CD14-positive monocyte (primary cell): ENCODE measurements around the gene VAMP4. TPM values are rescaled to one million over a fixed set of nuclear protein-coding genes. Genes with fewer than 3 reads are reported as not detected.
"Not testable (repeated sequence)": the region's sequence is repeated elsewhere in the genome, so short reads cannot be mapped to it uniquely, and the experiment has no call there.

Source experiments
- DNase-seq, 3 donors: peaks; one replicate each; pipeline ENCODE4 v3.0.0-alpha.2; 2011 to 2022
- H2AFZ ChIP-seq: 2 replicates; pipeline ENCODE4 v1.6.0; 2012; ENCODE audit warnings: mild to moderate bottlenecking, low read depth, low read length, inconsistent platforms; ENCODE audit not compliant: insufficient read depth, poor library complexity, severe bottlenecking
- H3K27ac ChIP-seq, 2 donors: 1 replicate in 1 of 2; 2 replicates in 1 of 2; pipeline ENCODE4 v1.5.1; 2012 to 2013; ENCODE audit warnings: low read length in 2 of 2, control low read depth in 1 of 2, inconsistent platforms in 1 of 2, low read depth in 1 of 2, mild to moderate bottlenecking in 1 of 2
- H3K27me3 ChIP-seq, 2 donors: one replicate each; pipeline versions ENCODE4 v1.6.0 to v1.6.1; 2011 to 2013; ENCODE audit warnings: low read length in 2 of 2; ENCODE audit not compliant: control insufficient read depth in 2 of 2, insufficient read depth in 2 of 2
- H3K36me3 ChIP-seq, 2 donors: replicated peaks in 1 of 2; 1 replicate in 1 of 2; 2 replicates in 1 of 2; pipeline versions ENCODE4 v1.5.1 to v1.6.1; 2012 to 2013; ENCODE audit warnings: low read length in 2 of 2, control low read depth in 1 of 2, inconsistent platforms in 1 of 2, mild to moderate bottlenecking in 1 of 2; ENCODE audit not compliant: insufficient read depth in 2 of 2, control insufficient read depth in 1 of 2
- H3K4me1 ChIP-seq, 2 donors: 1 replicate in 1 of 2; 2 replicates in 1 of 2; pipeline versions ENCODE4 v1.5.1 to v1.6.1; 2012 to 2013; ENCODE audit warnings: low read length in 2 of 2, control low read depth in 1 of 2, inconsistent platforms in 1 of 2, mild to moderate bottlenecking in 1 of 2, moderate library complexity in 1 of 2; ENCODE audit not compliant: insufficient read depth in 2 of 2, control insufficient read depth in 1 of 2
- H3K4me2 ChIP-seq: replicated peaks from 2 replicates; pipeline ENCODE3; 2012; ENCODE audit warnings: low read length, moderate library complexity, mild to moderate bottlenecking; ENCODE audit not compliant: poor library complexity, severe bottlenecking; ENCODE audit errors: extremely low read depth
- H3K4me3 ChIP-seq, 3 experiments: fragments of 200-600 bp in 1 of 3; sonication (generic) in 1 of 3; replicated peaks in 1 of 3; 1 replicate in 2 of 3; 2 replicates in 1 of 3; pipeline ENCODE4 v1.5.1; 2011 to 2013; ENCODE audit warnings: low read length in 3 of 3, mild to moderate bottlenecking in 3 of 3, control low read depth in 2 of 3, low read depth in 2 of 3, inconsistent platforms in 1 of 3, moderate library complexity in 1 of 3
- H3K79me2 ChIP-seq: 2 replicates; pipeline ENCODE4 v1.6.0; 2012; ENCODE audit warnings: mild to moderate bottlenecking, control low read depth, inconsistent platforms, low read length, moderate library complexity; ENCODE audit not compliant: insufficient read depth
- H3K9ac ChIP-seq: 2 replicates; pipeline ENCODE4 v1.6.0; 2017; ENCODE audit warnings: low read length, mild to moderate bottlenecking; ENCODE audit not compliant: insufficient read depth, poor library complexity, severe bottlenecking
- H3K9me3 ChIP-seq, 2 donors: replicated peaks in 1 of 2; 1 replicate in 1 of 2; 2 replicates in 1 of 2; pipeline versions ENCODE4 v1.5.1 to v1.6.1; 2012 to 2013; ENCODE audit warnings: low read length in 2 of 2, control low read depth in 1 of 2; ENCODE audit not compliant: control insufficient read depth in 1 of 2, insufficient read depth in 1 of 2
- H4K20me1 ChIP-seq: 2 replicates; pipeline ENCODE4 v1.6.0; 2012; ENCODE audit warnings: mild to moderate bottlenecking, low read length, control low read depth, moderate library complexity; ENCODE audit not compliant: insufficient read depth
- H3K27ac Mint-ChIP-seq, 7 donors: one replicate each; pipeline ENCODE4 v1.8.0; 2020; ENCODE audit warnings: mild to moderate bottlenecking in 7 of 7, mixed read lengths in 7 of 7, moderate library complexity in 6 of 7, inconsistent platforms in 2 of 7
- H3K27me3 Mint-ChIP-seq, 3 donors: one replicate each; pipeline ENCODE4 v1.8.0; 2021 to 2022; ENCODE audit warnings: low read depth in 3 of 3, mild to moderate bottlenecking in 3 of 3, mixed read lengths in 3 of 3, moderate library complexity in 3 of 3, inconsistent platforms in 1 of 3
- H3K36me3 Mint-ChIP-seq, 2 donors: one replicate each; pipeline ENCODE4 v1.8.0; 2020; ENCODE audit warnings: mixed read lengths in 2 of 2, inconsistent platforms in 1 of 2, mild to moderate bottlenecking in 1 of 2
- H3K4me1 Mint-ChIP-seq: one replicate; pipeline ENCODE4 v1.8.0; 2020; ENCODE audit warnings: mild to moderate bottlenecking, mixed read lengths
- H3K4me3 Mint-ChIP-seq, 2 donors: one replicate each; pipeline ENCODE4 v1.8.0; 2020; ENCODE audit warnings: mild to moderate bottlenecking in 2 of 2, mixed read lengths in 2 of 2, moderate library complexity in 1 of 2
- H3K9me3 Mint-ChIP-seq, 7 donors: one replicate each; pipeline ENCODE4 v1.8.0; 2020 to 2022; ENCODE audit warnings: mixed read lengths in 7 of 7, mild to moderate bottlenecking in 6 of 7, moderate library complexity in 6 of 7, inconsistent platforms in 2 of 7
- CTCF ChIP-seq: fragments of 200-600 bp; IDR thresholded peaks from one replicate; pipeline ENCODE4 v1.8.0; 2022; ENCODE audit warnings: antibody characterized with exemption, mild to moderate bottlenecking
- WGBS: methylation state at CpG from one replicate; pipeline ENCODE4 v1.1.5; 2013; ENCODE audit warnings: missing lambda C conversion rate; ENCODE audit not compliant: insufficient coverage; 5-methylcytosine and 5-hydroxymethylcytosine counted together
- intact Hi-C, 2 donors: fragments of 100-400 bp; cut with micrococcal nuclease; formaldehyde crosslinking; loops; one replicate each; pipeline versions ENCODE4 v1.15.0 to v1.15.1; 2023
- polyA plus RNA-seq, 3 donors: library from polyadenylated mRNA; depleted of rRNA in 1 of 3; unstranded in 2 of 3; stranded (reverse) in 1 of 3; fragments of 300-500 nt in 2 of 3; fragments of >200 nt in 1 of 3; fragmentation: Illumina TruSeq in 2 of 3; gene quantifications; 1 replicate in 2 of 3; 2 replicates in 1 of 3; pipeline ENCODE4 v1.2.3, GENCODE V29; 2012 to 2021

The VAMP4 gene
- polyA plus RNA-seq, 3 donors, result 13.3 to 19.5 (median 18.8) TPM

- intact Hi-C loops, result no loop called here
Measured at GRCh38 chr1:171702598-171702997, 39.3 kb downstream of the VAMP4 start.

GRCh38 chr1:171699531-171699930 lies 42.3 kb downstream of the VAMP4 start:
- Histone ChIP-seq H3K9me3 (peaks cover 8 to 10% of the 10 kb centered on the region in 2 donors), H2AFZ (no peak overlapping the region), H3K9ac (no peak overlapping the region), H3K4me3 (no peak overlapping the region), H3K79me2 (no peaks in the 10 kb centered on the region), H3K36me3 (peaks cover 11 to 50% of the 10 kb centered on the region in 2 donors), H3K27me3 (no peaks in the 10 kb centered on the region), H3K4me1 (no peaks in the 10 kb centered on the region), H3K27ac (no peak overlapping the region), H4K20me1 (no peaks in the 10 kb centered on the region), H3K4me2 (no peak overlapping the region)
- no peak for DNase-seq
- H3K27me3 Mint-ChIP-seq, result no peaks in the 10 kb centered on the region
- peaks cover 21 to 32% (median 25%) of the 10 kb centered on the region in 7 donors for H3K9me3 Mint-ChIP-seq
- H3K36me3 Mint-ChIP-seq, result peaks cover 44 to 46% of the 10 kb centered on the region in 2 donors
- no peak for TF ChIP-seq CTCF
- H3K27ac Mint-ChIP-seq, result no peak overlapping the region
- intact Hi-C loops, result no loop called here
- H3K4me3 Mint-ChIP-seq, result no peak overlapping the region
- WGBS, result 100% methylated on average over 1 of the region's 2 CpGs
- H3K4me1 Mint-ChIP-seq, result no peaks in the 10 kb centered on the region

More at GRCh38 chr1:171702598-171702997, 39.3 kb downstream of the VAMP4 start:
- Histone ChIP-seq H3K9ac (no peak overlapping the region), H4K20me1 (no peaks in the 10 kb centered on the region), H3K27ac (no peak overlapping the region), H2AFZ (no peak overlapping the region), H3K4me2 (no peak overlapping the region), H3K4me3 (no peak overlapping the region), H3K9me3 (peaks cover 0 to 4% of the 10 kb centered on the region in 2 donors), H3K27me3 (no peaks in the 10 kb centered on the region), H3K4me1 (no peaks in the 10 kb centered on the region), H3K79me2 (no peaks in the 10 kb centered on the region), H3K36me3 (peaks cover 32 to 78% of the 10 kb centered on the region in 2 donors)
- no peak for DNase-seq
- no peak for TF ChIP-seq CTCF
- H3K9me3 Mint-ChIP-seq, result peaks cover 4 to 9% (median 5%) of the 10 kb centered on the region in 7 donors
- no peaks in the 10 kb centered on the region for H3K4me1 Mint-ChIP-seq
- peaks cover 59 to 64% of the 10 kb centered on the region in 2 donors for H3K36me3 Mint-ChIP-seq
- H3K27ac Mint-ChIP-seq, result no peak overlapping the region
- no peak overlapping the region for H3K4me3 Mint-ChIP-seq
- H3K27me3 Mint-ChIP-seq, result no peaks in the 10 kb centered on the region

GRCh38 chr1:171695772-171696171 lies 46.1 kb downstream of the VAMP4 start:
- H3K4me3 Mint-ChIP-seq, H4K20me1 ChIP-seq, H2AFZ ChIP-seq, DNase-seq, H3K27ac Mint-ChIP-seq, H3K4me3 ChIP-seq, H3K9ac ChIP-seq, H3K27ac ChIP-seq, H3K4me2 ChIP-seq, H3K27me3 Mint-ChIP-seq, H3K79me2 ChIP-seq, intact Hi-C loops, H3K27me3 ChIP-seq, H3K4me1 Mint-ChIP-seq, H3K4me1 ChIP-seq: not testable (repeated sequence)
- Histone ChIP-seq H3K9me3 (peaks cover 10 to 13% of the 10 kb centered on the region in 2 donors), H3K36me3 (peaks cover 0 to 20% of the 10 kb centered on the region in 2 donors)
- Mint-ChIP-seq H3K36me3 (peaks cover 21 to 24% of the 10 kb centered on the region in 2 donors), H3K9me3 (peaks cover 26 to 53% (median 39%) of the 10 kb centered on the region in 7 donors)
- 99% methylated on average over 10 of the region's 14 CpGs for WGBS
